ENCODE data around the gene AMMECR1L. TPM values are rescaled to one million over a fixed set of nuclear protein-coding genes. Genes with fewer than 3 reads are reported as not detected.
"Not testable (repeated sequence)": the region's sequence is repeated elsewhere in the genome, so short reads cannot be mapped to it uniquely, and the experiment has no call there.

AMMECR1L gene
- total RNA-seq, 1 donor from 2014 or later: 10.5 TPM

- DNase-seq (ENCODE audit: missing footprints): no peak
- intact Hi-C loops (cut with DNase I): no loop called here
- no peak for ATAC-seq
These were observed 28.4 kb downstream of the AMMECR1L start for GRCh38 chr2:127857265-127857808.

- intact Hi-C loops (cut with DNase I): no loop called here
- DNase-seq (ENCODE audit: missing footprints): no peak
- ATAC-seq: no peak
These were observed 32.1 kb downstream of the AMMECR1L start for GRCh38 chr2:127853671-127854070.

DNA sequence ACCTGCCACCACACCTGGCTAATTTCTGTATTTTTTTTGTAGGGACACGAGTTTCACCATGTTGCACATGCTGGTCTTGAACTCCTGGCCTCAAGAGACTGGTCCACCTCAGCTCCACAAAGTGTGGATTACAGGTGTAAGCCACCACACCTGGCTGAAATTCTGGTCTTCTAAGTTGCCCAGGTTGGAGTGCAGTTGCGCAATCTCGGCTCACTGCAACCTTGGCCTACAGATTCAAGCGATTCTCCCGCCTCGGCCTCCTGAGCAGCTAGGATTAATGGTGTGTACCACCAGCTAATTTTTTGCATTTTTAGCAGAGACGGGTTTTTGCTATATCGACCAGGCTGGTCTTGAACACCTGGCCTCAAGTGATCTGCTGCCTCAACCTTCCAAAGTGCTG lies 33.4 kb downstream of the AMMECR1L start:
- intact Hi-C loops (cut with DNase I): no loop called here
- no peak for ATAC-seq
- DNase-seq (ENCODE audit: missing footprints): no peak

DNA sequence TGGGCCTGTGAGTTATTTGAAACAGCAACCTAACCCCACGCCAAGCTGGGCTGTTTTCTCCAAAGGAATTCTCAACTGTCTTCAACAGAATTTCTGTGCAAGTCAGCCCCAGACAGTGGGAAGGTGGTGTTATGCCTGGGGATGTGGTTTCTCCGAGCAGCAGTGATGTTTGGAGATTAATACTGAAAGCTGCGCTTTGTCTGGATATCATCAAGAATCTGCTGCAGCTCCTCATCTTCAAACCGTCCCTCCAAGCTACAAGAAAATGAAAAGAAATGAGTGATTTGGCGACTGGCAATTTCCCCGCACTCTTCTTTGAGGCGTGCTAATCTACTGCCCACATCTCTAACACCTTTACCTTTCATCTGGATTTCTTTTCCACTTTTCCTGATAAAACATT lies 37.8 kb downstream of the AMMECR1L start:
- ATAC-seq (no peak), DNase-seq (ENCODE audit: missing footprints) (no peak)
- intact Hi-C loops (cut with DNase I): loop anchor here (10.0 kb wide), 1 partner anchor 143 kb away; the partner anchor contains the start of gene SFT2D3

DNA sequence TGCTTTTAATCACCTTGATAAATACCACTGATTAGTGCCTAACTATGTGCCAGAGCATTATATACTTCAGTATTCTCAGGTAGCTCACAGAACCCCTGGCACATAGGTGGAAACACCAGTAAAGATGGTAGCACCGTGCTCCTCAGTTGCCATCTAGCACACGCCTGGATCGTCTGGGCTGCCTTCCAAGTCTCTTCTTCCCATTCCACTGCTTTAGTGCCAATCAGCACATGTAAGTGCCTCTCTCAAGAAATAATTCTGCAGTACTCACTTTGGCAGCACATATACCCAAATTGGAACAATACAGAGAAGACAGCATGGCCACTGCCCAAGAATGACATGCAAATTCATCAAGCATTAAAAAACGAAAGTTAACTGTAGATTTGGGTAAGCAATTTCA lies 40.8 kb downstream of the AMMECR1L start:
- DNase-seq (ENCODE audit: missing footprints) (no peak), ATAC-seq (peak; percentile 85)
- intact Hi-C loops (cut with DNase I): loop anchor here (10.0 kb wide), 1 partner anchor 140 kb away; the partner anchor contains the start of gene SFT2D3

DNA sequence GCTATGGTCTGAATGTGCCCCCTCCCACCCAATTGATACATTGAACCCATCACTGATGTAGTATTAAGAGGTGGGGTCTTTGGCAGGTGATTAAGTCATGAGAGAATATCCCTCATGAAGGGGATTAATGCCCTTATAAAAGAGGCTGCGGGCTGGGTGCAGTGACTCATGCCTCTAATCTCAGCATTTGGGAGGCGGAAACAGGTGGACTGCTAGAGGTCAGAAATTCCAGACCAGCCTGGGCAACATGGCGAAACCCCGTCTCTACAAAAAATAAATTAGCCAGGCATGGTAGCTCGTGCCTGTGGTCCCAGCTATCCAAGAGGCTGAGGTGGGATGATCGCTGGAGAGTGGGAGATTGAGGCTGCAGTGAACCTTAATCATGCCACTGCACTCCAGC lies 42.1 kb downstream of the AMMECR1L start:
- DNase-seq (ENCODE audit: missing footprints) (no peak), ATAC-seq (no peak)
- intact Hi-C loops (cut with DNase I): loop anchor here (10.0 kb wide), 1 partner anchor 139 kb away; the partner anchor contains the start of gene SFT2D3

DNA sequence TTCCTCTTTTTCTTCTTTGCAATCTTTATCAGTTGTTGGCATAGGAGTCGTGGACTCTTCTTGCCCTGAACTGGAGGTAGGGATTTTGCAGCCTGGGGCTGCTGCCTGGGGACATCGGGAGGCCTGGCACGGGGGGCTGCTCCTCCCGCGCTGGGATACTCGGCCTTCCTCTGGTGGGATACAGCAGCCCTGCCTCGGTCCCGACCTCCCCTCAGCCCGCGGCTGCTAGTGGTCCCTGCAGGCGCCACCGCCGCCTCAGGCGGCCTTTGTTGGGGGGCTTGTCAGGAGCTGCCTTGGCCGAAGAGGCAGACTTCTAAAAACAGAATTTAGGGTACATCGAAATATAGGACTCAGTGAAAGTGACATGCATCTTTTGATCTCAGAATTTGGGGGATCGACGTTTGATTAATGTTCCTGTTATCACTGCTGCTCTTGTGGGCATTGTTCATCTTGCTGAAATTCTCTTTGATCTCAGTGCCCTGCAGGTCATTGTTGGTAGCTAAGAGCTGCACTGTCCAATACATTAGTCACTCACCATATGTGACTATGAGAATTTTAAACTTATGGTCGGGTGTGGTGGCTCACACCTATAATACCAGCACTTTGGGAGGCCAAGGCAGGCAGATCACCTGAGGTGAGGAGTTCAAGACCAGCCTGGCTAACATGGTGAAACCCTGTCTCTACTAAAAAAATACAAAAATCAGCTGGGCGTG lies 44.1 kb downstream of the AMMECR1L start:
- ATAC-seq (no peak), DNase-seq (ENCODE audit: missing footprints) (no peak)
- intact Hi-C loops (cut with DNase I): loop anchor here (10.0 kb wide), 1 partner anchor 137 kb away; the partner anchor contains the start of gene SFT2D3

- intact Hi-C loops (cut with DNase I): loop anchor here (10.0 kb wide), 1 partner anchor 136 kb away; the partner anchor contains the start of gene SFT2D3
- ATAC-seq: no peak
- no peak for DNase-seq (ENCODE audit: missing footprints)
These were observed 44.9 kb downstream of the AMMECR1L start for GRCh38 chr2:127840893-127841292.

DNA sequence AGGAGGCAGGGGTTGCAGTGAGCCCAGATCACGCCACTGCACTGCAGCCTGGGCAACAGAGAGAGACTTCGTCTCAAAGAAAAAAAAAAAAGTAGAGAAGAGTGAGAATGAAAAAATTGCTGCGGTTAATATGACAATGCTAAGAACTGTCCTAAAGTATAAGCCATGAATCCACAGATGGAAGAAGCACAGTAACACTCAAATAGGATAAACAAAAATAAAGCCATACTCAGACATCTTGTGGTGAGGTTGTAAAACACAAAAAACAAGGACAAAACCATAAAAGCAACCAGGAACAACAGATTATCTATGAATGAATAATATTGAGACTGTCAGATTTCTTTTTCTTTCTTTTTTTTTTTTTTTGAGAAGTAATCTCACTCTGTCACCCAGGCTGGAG lies 50.8 kb downstream of the AMMECR1L start:
- ATAC-seq (no peak), DNase-seq (ENCODE audit: missing footprints) (no peak)
- intact Hi-C loops (cut with DNase I): no loop called here

DNA sequence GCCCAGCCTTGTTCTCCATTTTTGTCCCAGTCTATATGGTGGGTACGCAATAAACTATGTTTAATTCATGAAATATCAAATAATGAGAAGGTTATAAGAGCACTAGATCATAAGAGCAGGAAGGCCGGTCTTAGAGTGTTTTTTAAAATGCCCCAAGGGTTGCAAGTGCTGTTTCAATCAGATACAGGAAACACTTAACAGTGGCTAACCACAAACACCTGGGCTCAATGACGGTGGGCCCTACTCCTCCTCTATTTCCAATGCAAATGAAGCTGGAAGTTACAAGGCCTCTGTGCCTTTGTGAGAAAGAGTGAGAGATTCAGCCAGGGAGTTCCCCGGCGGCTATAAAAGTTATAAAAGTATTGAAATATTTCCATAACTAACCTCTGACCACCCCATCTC lies 55.9 kb downstream of the AMMECR1L start:
- intact Hi-C loops (cut with DNase I): no loop called here
- ATAC-seq (no peak), DNase-seq (ENCODE audit: missing footprints) (no peak)

DNA sequence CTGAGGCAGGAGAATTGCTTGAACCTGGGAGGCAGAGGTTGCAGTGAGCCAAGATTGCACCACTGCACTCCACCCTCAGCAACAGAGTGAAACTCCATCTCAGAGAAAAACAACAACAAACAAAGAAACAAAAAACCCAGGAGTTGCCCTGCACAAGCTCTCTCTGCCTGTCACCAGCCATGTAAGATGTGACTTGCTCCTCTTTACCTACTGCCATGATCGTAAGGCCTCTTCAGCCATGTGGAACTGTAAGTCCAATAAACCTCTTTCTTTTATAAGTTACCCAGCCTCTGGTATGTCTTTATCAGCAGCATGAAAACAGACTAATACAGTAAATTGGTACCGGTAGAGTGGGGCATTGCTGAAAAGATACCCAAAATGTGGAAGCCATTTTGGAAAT lies 59.0 kb downstream of the AMMECR1L start:
- intact Hi-C loops (cut with DNase I); ATAC-seq; DNase-seq (ENCODE audit: missing footprints): not testable (repeated sequence)

GRCh38 chr2:127826047-127826446 lies 59.7 kb downstream of the AMMECR1L start:
- ATAC-seq: no peak
- DNase-seq (ENCODE audit: missing footprints): no peak
- intact Hi-C loops (cut with DNase I): no loop called here

DNA sequence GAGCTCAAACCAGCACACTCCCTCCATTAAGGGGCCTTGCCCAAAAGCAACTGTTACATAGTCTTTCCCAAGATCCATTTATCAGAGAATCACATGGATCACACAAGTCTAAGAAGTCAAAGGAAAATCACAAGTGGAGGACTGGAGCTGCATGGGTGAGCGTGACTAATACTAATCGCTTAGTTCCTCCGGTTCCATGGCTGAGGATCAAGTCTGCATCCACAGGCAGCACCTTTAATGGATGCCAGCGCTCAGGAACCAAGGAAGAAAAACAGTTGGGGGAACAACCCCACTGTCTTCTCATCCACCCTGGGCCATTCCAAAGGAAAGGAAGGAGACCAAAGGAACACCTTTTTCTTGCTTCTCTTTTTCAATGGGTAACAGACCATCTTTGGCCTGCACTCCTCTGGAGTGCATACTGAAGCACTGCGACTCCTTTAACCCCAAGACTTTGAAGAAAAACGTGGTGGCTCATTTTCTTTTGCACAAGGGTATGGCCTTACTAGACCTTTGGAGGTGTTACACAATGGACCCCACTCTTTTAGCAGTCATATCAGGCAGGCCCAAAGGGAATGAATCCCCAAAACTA lies 65.6 kb downstream of the AMMECR1L start:
- no peak for ATAC-seq
- DNase-seq (ENCODE audit: missing footprints): no peak
- intact Hi-C loops (cut with DNase I): no loop called here

GRCh38 chr2:127818794-127819425 lies 66.8 kb downstream of the AMMECR1L start:
- ATAC-seq: no peak
- intact Hi-C loops (cut with DNase I): no loop called here
- no peak for DNase-seq (ENCODE audit: missing footprints)

- intact Hi-C loops (cut with DNase I): no loop called here
- DNase-seq (ENCODE audit: missing footprints) (no peak), ATAC-seq (no peak)
These were observed 67.5 kb downstream of the AMMECR1L start for GRCh38 chr2:127818241-127818640.

DNA sequence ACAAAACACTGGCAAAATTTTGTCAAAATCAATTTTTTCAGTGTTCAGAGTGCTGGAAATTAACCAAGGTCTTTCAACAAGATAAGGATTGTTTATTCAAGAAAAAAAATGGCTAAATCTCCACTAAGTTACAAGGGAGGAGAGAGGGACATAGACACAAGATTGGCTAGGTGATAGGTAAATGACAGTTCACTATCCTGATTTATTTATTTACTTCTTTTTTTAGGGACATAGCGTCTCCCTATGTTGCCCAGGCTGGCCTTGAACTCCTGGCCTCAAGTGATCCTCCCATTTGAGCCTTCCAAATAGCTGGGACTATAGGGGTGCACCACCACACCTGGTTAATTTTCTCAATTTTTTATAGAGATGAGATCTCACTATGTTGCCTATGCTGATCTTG lies 71.1 kb downstream of the AMMECR1L start:
- DNase-seq (ENCODE audit: missing footprints) (no peak), ATAC-seq (no peak)
- intact Hi-C loops (cut with DNase I): loop anchor here (5.0 kb wide), 1 partner anchor 92 kb away; no protein-coding TSS in a partner anchor

DNA sequence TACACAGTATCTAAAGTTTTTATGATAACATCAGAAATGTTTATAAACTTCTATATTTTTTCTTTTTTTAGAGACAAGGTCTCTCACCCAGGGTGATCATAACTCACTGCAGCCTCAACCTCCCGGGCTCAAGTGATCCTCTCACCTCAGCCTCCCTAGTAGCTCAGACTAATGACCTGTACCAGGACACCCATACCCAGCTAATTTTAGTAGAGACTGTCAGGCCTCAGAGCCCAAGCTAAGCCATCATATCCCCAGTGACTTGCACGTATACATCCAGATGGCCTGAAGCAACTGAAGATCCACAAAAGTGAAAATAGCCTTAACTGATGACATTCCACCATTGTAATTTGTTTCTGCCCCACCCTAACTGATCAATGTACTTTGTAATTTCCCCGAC lies 73.3 kb downstream of the AMMECR1L start:
- not testable (repeated sequence) for DNase-seq (ENCODE audit: missing footprints); ATAC-seq
- intact Hi-C loops (cut with DNase I): loop anchor here (5.0 kb wide), 1 partner anchor 90 kb away; no protein-coding TSS in a partner anchor

Data from Right ventricle myocardium inferior (tissue), 1 donor.